Measurements from ENCODE around the gene TMEM258. TPM values are rescaled to one million over a fixed set of nuclear protein-coding genes. Genes with fewer than 3 reads are reported as not detected.

Gene TMEM258
- total and polyA plus RNA-seq, 2 of the 4 experiments (the other 2 are of a cell fraction), result 107 to 280 TPM

DNA sequence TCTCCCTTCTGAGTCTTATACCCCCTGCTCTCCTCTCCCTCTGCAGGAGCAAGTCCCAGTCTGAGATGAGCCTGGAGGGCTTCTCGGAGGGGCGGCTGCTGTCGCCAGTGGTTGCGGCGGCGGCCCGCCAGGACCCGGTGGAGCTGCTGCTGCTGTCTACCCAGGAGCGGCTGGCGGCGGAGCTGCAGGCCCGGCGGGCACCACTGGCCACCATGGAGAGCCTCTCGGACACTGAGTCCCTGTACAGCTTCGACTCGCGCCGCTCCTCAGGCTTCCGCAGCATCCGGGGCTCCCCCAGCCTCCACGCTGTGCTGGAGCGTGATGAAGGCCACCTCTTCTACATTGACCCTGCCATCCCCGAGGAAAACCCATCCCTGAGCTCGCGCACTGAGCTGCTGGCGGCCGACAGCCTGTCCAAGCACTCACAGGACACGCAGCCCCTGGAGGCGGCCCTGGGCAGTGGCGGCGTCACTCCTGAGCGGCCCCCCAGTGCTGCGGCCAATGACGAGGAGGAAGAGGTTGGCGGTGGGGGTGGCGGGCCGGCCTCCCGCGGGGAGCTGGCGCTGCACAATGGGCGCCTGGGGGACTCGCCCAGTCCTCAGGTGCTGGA is 48.8 kb downstream of the TMEM258 start:
- Histone ChIP-seq H2AK9ac (replicated peaks; ENCODE audit: low read depth, low read length, poor library complexity) (no peak overlapping the region), H3K4me3 (ENCODE audit: insufficient read depth, low read depth, low read length) (no peak overlapping the region), H3K27ac (ENCODE audit: insufficient read depth, low read length) (no peak overlapping the region), H3K4me1 (ENCODE audit: control insufficient read depth, insufficient read depth, low read length) (no peaks in the 10 kb centered on the region), H3K23ac (ENCODE audit: low read depth, low read length) (no peak overlapping the region), H4K20me1 (ENCODE audit: insufficient read depth, low read length) (no peaks in the 10 kb centered on the region), H3K14ac (replicated peaks; ENCODE audit: low read depth, low read length) (no peak overlapping the region), H4K5ac (ENCODE audit: low read depth, low read length) (no peak overlapping the region), H2AFZ (replicated peaks; ENCODE audit: low read length, poor library complexity) (no peak overlapping the region), H3K79me1 (ENCODE audit: low read depth in 1 of 2, low read length in 2 of 2) (no peaks in the 10 kb centered on the region), H3K18ac (ENCODE audit: low read depth, low read length) (no peak overlapping the region), H3K27me3 (ENCODE audit: control insufficient read depth, insufficient read depth, low read length) (no peaks in the 10 kb centered on the region; the same call in 1 of the 2 replicates), H2BK120ac (ENCODE audit: low read depth, low read length) (no peak overlapping the region), H3K56ac (ENCODE audit: extremely low read depth, insufficient read depth, low read length) (no peak overlapping the region), H2AK5ac (ENCODE audit: low read depth, low read length) (no peak overlapping the region), H4K8ac (ENCODE audit: low read depth in 2 of 2, low read length in 2 of 2) (no peak overlapping the region), H3K9me1 (ENCODE audit: insufficient read depth, low read length) (no peaks in the 10 kb centered on the region), H4K91ac (ENCODE audit: insufficient read depth, low read depth, low read length) (no peak overlapping the region), H3K36me3 (ENCODE audit: control insufficient read depth, insufficient read depth, low read length) (peaks cover 3% of the 10 kb centered on the region; the same call in 1 of the 2 replicates), H3K9me3 (ENCODE audit: control insufficient read depth, insufficient read depth, low read length) (no peaks in the 10 kb centered on the region), H3K4ac (ENCODE audit: low read depth, low read length) (no peak overlapping the region), H2BK20ac (ENCODE audit: low read depth, low read length) (no peak overlapping the region), H2BK5ac (ENCODE audit: low read depth, low read length, poor library complexity, severe bottlenecking) (no peak overlapping the region), H2BK15ac (ENCODE audit: low read depth, low read length) (no peak overlapping the region), H3K9ac (ENCODE audit: low read depth, low read length) (no peak overlapping the region), H3K4me2 (ENCODE audit: low read depth, low read length) (no peak overlapping the region)
- DNase-seq, result no peak
- BruUV-seq (replicated peaks), result no TSS peak
- TF ChIP-seq USF2 (IDR thresholded peaks at IDR 0.05; ENCODE audit: low read depth, low read length) (no peak), MAFK (IDR thresholded peaks at IDR 0.05; ENCODE audit: low read depth, low read length) (no peak), POLR2A (IDR thresholded peaks at IDR 0.05; ENCODE audit: low read depth, low read length) (no peak), BHLHE40 (IDR thresholded peaks at IDR 0.05; ENCODE audit: low read depth, low read length) (no peak)
- TF ChIP-seq, protein P1, sequence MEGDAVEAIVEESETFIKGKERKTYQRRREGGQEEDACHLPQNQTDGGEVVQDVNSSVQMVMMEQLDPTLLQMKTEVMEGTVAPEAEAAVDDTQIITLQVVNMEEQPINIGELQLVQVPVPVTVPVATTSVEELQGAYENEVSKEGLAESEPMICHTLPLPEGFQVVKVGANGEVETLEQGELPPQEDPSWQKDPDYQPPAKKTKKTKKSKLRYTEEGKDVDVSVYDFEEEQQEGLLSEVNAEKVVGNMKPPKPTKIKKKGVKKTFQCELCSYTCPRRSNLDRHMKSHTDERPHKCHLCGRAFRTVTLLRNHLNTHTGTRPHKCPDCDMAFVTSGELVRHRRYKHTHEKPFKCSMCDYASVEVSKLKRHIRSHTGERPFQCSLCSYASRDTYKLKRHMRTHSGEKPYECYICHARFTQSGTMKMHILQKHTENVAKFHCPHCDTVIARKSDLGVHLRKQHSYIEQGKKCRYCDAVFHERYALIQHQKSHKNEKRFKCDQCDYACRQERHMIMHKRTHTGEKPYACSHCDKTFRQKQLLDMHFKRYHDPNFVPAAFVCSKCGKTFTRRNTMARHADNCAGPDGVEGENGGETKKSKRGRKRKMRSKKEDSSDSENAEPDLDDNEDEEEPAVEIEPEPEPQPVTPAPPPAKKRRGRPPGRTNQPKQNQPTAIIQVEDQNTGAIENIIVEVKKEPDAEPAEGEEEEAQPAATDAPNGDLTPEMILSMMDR (conservative IDR thresholded peaks at IDR 0.05; ENCODE audit: low read depth, low read length), result no peak
- TF ChIP-seq, protein P2, sequence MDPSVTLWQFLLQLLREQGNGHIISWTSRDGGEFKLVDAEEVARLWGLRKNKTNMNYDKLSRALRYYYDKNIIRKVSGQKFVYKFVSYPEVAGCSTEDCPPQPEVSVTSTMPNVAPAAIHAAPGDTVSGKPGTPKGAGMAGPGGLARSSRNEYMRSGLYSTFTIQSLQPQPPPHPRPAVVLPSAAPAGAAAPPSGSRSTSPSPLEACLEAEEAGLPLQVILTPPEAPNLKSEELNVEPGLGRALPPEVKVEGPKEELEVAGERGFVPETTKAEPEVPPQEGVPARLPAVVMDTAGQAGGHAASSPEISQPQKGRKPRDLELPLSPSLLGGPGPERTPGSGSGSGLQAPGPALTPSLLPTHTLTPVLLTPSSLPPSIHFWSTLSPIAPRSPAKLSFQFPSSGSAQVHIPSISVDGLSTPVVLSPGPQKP (IDR thresholded peaks at IDR 0.05; ENCODE audit: borderline replicate concordance, low read depth, low read length), result no peak
- CTCF ChIA-PET, result interaction anchor here (0.9 kb wide), 1 partner anchor 10 kb away, joined by 3 read pairs; no protein-coding TSS in a partner anchor
- WGBS, 2 experiments (ENCODE audit: extremely low coverage in 2 of 2, insufficient read length in 1 of 2), result 92% methylated on average over 9 of the region's 42 CpGs; no CpG with 5 or more reads in 1 of the 2 experiments
- POLR2A ChIA-PET (ENCODE audit: unreplicated experiment), result no interaction called here
- in situ Hi-C loops (cut with MboI; ENCODE audit: low sequenced_read_pairs) (no loop called here), intact Hi-C loops (cut with micrococcal nuclease) (no loop called here), dilution Hi-C loops (cut with HindIII; ENCODE audit: low sequenced_read_pairs, unreplicated experiment) (no loop called here)
- ATAC-seq (ENCODE audit: low read depth), result no peak

Measured in IMR-90 (cell line).